Caco-2 (cell line): ENCODE measurements around the gene GBE1. TPM values are rescaled to one million over a fixed set of nuclear protein-coding genes. Genes with fewer than 3 reads are reported as not detected.
A peak's percentile ranks its signal among the peaks of the same experiment; 100 is the strongest.
"Not testable (repeated sequence)": the region's sequence is repeated elsewhere in the genome, so short reads cannot be mapped to it uniquely, and the experiment has no call there.

ENCODE experiments used
- BruUV-seq: library from RNA; stranded (reverse); fragments of 400-500 nt; replicated peaks from 2 replicates; lab custom pipeline; 2021; lab: Mats Ljungman, UMichigan
- CTCF ChIA-PET: fragments of 300-600 bp; sonication (Branson Sonifier 250); formaldehyde crosslinking; loops from one replicate; lab custom pipeline; 2022; ENCODE audit warnings: antibody characterized with exemption; lab: Charles Lee
- POLR2A ChIA-PET: fragments of 300-600 bp; sonication (Branson Sonifier 250); formaldehyde crosslinking; loops from one replicate; lab custom pipeline; 2022; ENCODE audit warnings: antibody characterized with exemption; lab: Charles Lee
- DNase-seq, 2 experiments: peaks; one replicate each; pipeline versions ENCODE4 v3.0.0 to v3.0.0-alpha.2; 2020 to 2022
- H3K27me3 ChIP-seq: replicated peaks from 2 replicates; pipeline ENCODE4 v1.6.0; 2011; ENCODE audit warnings: low read length; ENCODE audit not compliant: control insufficient read depth, insufficient read depth
- H3K36me3 ChIP-seq: 2 replicates; pipeline ENCODE4 v1.5.1; 2011; ENCODE audit warnings: low read length; ENCODE audit not compliant: control insufficient read depth, insufficient read depth
- H3K4me1 ChIP-seq: fragments of 250-450 bp; sonication (Bioruptor Pico); 2 replicates; pipeline ENCODE4 v1.5.1; 2020; ENCODE audit warnings: mild to moderate bottlenecking
- H3K4me3 ChIP-seq: 2 replicates; pipeline ENCODE4 v1.5.1; 2011; ENCODE audit warnings: low read depth, mild to moderate bottlenecking, control low read depth, low read length
- H3K9me3 ChIP-seq: fragments of 250-450 bp; sonication (Bioruptor Pico); 2 replicates; pipeline ENCODE4 v1.5.1; 2020; ENCODE audit warnings: mild to moderate bottlenecking, moderate library complexity
- H3K27ac Mint-ChIP-seq: one replicate; pipeline ENCODE4 v1.8.0; 2022; ENCODE audit warnings: mixed read lengths; ENCODE audit not compliant: unreplicated experiment
- H3K27me3 Mint-ChIP-seq: one replicate; pipeline ENCODE4 v1.8.0; 2022; ENCODE audit warnings: mixed read lengths; ENCODE audit not compliant: insufficient read depth, unreplicated experiment
- H3K36me3 Mint-ChIP-seq: one replicate; pipeline ENCODE4 v1.8.0; 2022; ENCODE audit warnings: mild to moderate bottlenecking, mixed read lengths; ENCODE audit not compliant: insufficient read depth, unreplicated experiment
- H3K4me1 Mint-ChIP-seq: one replicate; pipeline ENCODE4 v1.8.0; 2022; ENCODE audit warnings: low read depth, mixed read lengths; ENCODE audit not compliant: unreplicated experiment
- H3K4me3 Mint-ChIP-seq: one replicate; pipeline ENCODE4 v1.8.0; 2022; ENCODE audit warnings: mild to moderate bottlenecking, moderate library complexity, mixed read lengths; ENCODE audit not compliant: unreplicated experiment
- H3K9me3 Mint-ChIP-seq: one replicate; pipeline ENCODE4 v1.8.0; 2022; ENCODE audit warnings: mixed read lengths; ENCODE audit not compliant: unreplicated experiment
- CTCF ChIP-seq, 2 experiments: fragments of 200-600 bp in 1 of 2; IDR thresholded peaks; 1 replicate in 1 of 2; 2 replicates in 1 of 2; pipeline versions ENCODE4 v1.5.1 to v1.8.0; 2011 to 2022; ENCODE audit warnings: antibody characterized with exemption in 1 of 2, control low read depth in 1 of 2, inconsistent platforms in 1 of 2, low read depth in 1 of 2, low read length in 1 of 2, mild to moderate bottlenecking in 1 of 2, moderate library complexity in 1 of 2; ENCODE audit not compliant: insufficient read depth in 1 of 2, severe bottlenecking in 1 of 2, unreplicated experiment in 1 of 2
- intact Hi-C: fragments of 100-400 bp; cut with micrococcal nuclease; formaldehyde crosslinking; loops from one replicate; pipeline ENCODE4 v1.10.0; 2022; ENCODE audit not compliant: unreplicated experiment
- total RNA-seq: library from RNA; stranded (reverse); gene quantifications from 2 replicates; pipeline ENCODE4 v1.2.3, GENCODE V29; 2022

The GBE1 gene
- total RNA-seq, 1 experiment from 2014 or later = 8.2 TPM

GRCh38 chr3:81497572-81498251, 263.7 kb downstream of the GBE1 start:
- Histone ChIP-seq H3K4me1 (peaks cover 9% of the 10 kb centered on the region), H3K36me3 (no peaks in the 10 kb centered on the region), H3K27me3 (no peaks in the 10 kb centered on the region), H3K9me3 (no peaks in the 10 kb centered on the region), H3K4me3 (no peak overlapping the region)
- CTCF ChIA-PET = no interaction called here
- POLR2A ChIA-PET = no interaction called here
- H3K4me3 Mint-ChIP-seq = no peak overlapping the region
- TF ChIP-seq CTCF (IDR thresholded peaks at IDR 0.05; ENCODE audit: insufficient read depth in 1 of 2, low read depth in 1 of 2, low read length in 1 of 2, severe bottlenecking in 1 of 2, unreplicated experiment in 1 of 2) = no peak
- no peaks in the 10 kb centered on the region for H3K36me3 Mint-ChIP-seq
- no peak overlapping the region for H3K27ac Mint-ChIP-seq
- peaks cover 1% of the 10 kb centered on the region for H3K9me3 Mint-ChIP-seq
- no peaks in the 10 kb centered on the region for H3K4me1 Mint-ChIP-seq
- no peaks in the 10 kb centered on the region for H3K27me3 Mint-ChIP-seq
- intact Hi-C loops = no loop called here
- no peak for DNase-seq
- no TSS peak for BruUV-seq

GRCh38 chr3:81496407-81497104, 264.9 kb downstream of the GBE1 start:
- intact Hi-C loops = no loop called here
- ChIA-PET POLR2A (no interaction called here), CTCF (interaction anchor here (0.5 kb wide), 1 partner anchor 144 kb away, joined by 3 read pairs; no protein-coding TSS in a partner anchor)
- Histone ChIP-seq H3K4me3 (no peak overlapping the region), H3K36me3 (no peaks in the 10 kb centered on the region), H3K4me1 (peaks cover 16% of the 10 kb centered on the region), H3K9me3 (no peaks in the 10 kb centered on the region), H3K27me3 (no peaks in the 10 kb centered on the region)
- no peak overlapping the region for H3K27ac Mint-ChIP-seq
- no peak for TF ChIP-seq CTCF (IDR thresholded peaks at IDR 0.05; ENCODE audit: insufficient read depth in 1 of 2, low read depth in 1 of 2, low read length in 1 of 2, severe bottlenecking in 1 of 2, unreplicated experiment in 1 of 2)
- H3K4me1 Mint-ChIP-seq = no peaks in the 10 kb centered on the region
- no peak overlapping the region for H3K4me3 Mint-ChIP-seq
- no peaks in the 10 kb centered on the region for H3K36me3 Mint-ChIP-seq
- H3K9me3 Mint-ChIP-seq = no peaks in the 10 kb centered on the region
- no TSS peak for BruUV-seq
- no peak for DNase-seq
- H3K27me3 Mint-ChIP-seq = no peaks in the 10 kb centered on the region

- H3K4me1 Mint-ChIP-seq, BruUV-seq, H3K36me3 ChIP-seq, H3K4me3 Mint-ChIP-seq, H3K27me3 Mint-ChIP-seq, H3K4me3 ChIP-seq, H3K9me3 ChIP-seq, H3K36me3 Mint-ChIP-seq, POLR2A ChIA-PET, DNase-seq, H3K27me3 ChIP-seq, H3K9me3 Mint-ChIP-seq, CTCF ChIA-PET: not testable (repeated sequence)
- peak overlapping the region; percentile 32 for H3K27ac Mint-ChIP-seq
- peaks cover 18% of the 10 kb centered on the region for H3K4me1 ChIP-seq
- intact Hi-C loops = loop anchor here (5.0 kb wide), 2 partner anchors 270 to 640 kb away; partner anchors contain the start of gene GBE1
Measured at GRCh38 chr3:81492471-81492870, 269.0 kb downstream of the GBE1 start.
